Testis (tissue), 2 donors: ENCODE results near the gene GTF2F1.

Experiments used
- POLR2A ChIP-seq: fragments of 450-650 bp; IDR thresholded peaks from one replicate; pipeline ENCODE4 v1.6.1; 2017; ENCODE audit warnings: antibody characterized with exemption, mild to moderate bottlenecking, moderate library complexity
- TF ChIP-seq, protein P1 (sequence below), 3 experiments: fragments of 450-650 bp in 2 of 3; fragments of 200-600 bp in 1 of 3; sonication (generic) in 1 of 3; IDR thresholded peaks; one replicate each; pipeline ENCODE4 v1.5.1; 2016 to 2019; ENCODE audit warnings: antibody characterized with exemption in 3 of 3, mild to moderate bottlenecking in 2 of 3, moderate library complexity in 1 of 3

DNA sequence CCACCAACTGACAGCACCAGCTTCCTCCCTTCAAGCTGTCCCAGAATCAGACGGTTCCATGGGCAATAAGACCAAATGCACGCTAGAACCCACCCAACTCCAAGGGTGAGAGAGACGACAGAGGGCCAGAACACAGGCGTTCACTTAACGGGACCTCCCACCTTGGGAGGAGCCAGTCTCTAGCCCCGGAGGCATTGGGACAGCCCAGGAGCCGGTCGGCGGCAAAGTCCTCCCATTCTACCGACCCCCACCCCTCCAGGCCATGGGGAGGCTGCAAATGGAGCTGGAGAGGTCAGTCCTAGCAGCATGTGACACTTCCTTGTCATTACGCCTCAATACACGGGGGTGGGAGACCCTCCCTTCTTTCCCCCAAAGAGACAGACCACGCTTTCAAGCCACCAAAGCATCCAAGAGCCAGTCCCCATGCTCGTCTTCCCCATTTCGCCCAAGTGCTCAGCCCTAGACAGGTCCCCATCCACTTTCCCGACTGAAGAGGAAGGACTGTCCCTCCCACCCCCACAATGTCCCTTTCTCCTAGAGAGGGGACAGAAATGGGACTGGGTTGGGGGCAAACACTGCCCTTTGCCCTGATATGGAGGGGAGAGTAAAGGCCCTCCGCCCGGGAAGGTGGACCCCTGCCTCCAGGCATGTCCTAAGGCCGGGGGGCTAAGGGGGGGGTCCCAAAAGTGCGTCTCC is 30.7 kb upstream of the GTF2F1 start:
- TF ChIP-seq, protein P1, sequence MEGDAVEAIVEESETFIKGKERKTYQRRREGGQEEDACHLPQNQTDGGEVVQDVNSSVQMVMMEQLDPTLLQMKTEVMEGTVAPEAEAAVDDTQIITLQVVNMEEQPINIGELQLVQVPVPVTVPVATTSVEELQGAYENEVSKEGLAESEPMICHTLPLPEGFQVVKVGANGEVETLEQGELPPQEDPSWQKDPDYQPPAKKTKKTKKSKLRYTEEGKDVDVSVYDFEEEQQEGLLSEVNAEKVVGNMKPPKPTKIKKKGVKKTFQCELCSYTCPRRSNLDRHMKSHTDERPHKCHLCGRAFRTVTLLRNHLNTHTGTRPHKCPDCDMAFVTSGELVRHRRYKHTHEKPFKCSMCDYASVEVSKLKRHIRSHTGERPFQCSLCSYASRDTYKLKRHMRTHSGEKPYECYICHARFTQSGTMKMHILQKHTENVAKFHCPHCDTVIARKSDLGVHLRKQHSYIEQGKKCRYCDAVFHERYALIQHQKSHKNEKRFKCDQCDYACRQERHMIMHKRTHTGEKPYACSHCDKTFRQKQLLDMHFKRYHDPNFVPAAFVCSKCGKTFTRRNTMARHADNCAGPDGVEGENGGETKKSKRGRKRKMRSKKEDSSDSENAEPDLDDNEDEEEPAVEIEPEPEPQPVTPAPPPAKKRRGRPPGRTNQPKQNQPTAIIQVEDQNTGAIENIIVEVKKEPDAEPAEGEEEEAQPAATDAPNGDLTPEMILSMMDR (IDR thresholded peaks at IDR 0.05) = no peak
- no peak for TF ChIP-seq POLR2A
